Mammary epithelial cell (primary cell): Measurements from ENCODE around the gene PRSS27.

ENCODE experiments used
- CTCF ChIP-seq, 2 donors: IDR thresholded peaks in 1 of 2; conservative IDR thresholded peaks in 1 of 2; 2 replicates each; pipeline ENCODE4 v1.5.1; 2011 to 2012; ENCODE audit warnings: inconsistent platforms in 2 of 2, low read length in 2 of 2, mild to moderate bottlenecking in 2 of 2, control low read depth in 1 of 2, low read depth in 1 of 2; ENCODE audit not compliant: insufficient read depth in 1 of 2; ENCODE audit errors: extremely low read depth in 1 of 2
- EZH2 ChIP-seq: IDR thresholded peaks from 2 replicates; pipeline ENCODE4 v1.6.1; 2012; ENCODE audit warnings: low read length, inconsistent platforms, borderline replicate concordance

GRCh38 chr16:2682209-2683021 is 37.6 kb downstream of the PRSS27 start, which contains the start of gene KCTD5:
- TF ChIP-seq EZH2 (no peak), CTCF (conservative IDR thresholded peaks at IDR 0.05 in 1 of 2, IDR thresholded peaks at IDR 0.05 in 1 of 2; ENCODE audit: extremely low read depth in 1 of 2, insufficient read depth in 1 of 2, low read depth in 1 of 2, low read length in 2 of 2) (no peak)
